ENCODE results near the gene AQP3. TPM values are rescaled to one million over a fixed set of nuclear protein-coding genes. Genes with fewer than 3 reads are reported as not detected.

AQP3 gene
- total and polyA plus RNA-seq, 2 of the 13 experiments (the other 11 are each of a cell fraction or from before 2014, with no cell fraction given): 1.4 to 5.5 TPM

DNA sequence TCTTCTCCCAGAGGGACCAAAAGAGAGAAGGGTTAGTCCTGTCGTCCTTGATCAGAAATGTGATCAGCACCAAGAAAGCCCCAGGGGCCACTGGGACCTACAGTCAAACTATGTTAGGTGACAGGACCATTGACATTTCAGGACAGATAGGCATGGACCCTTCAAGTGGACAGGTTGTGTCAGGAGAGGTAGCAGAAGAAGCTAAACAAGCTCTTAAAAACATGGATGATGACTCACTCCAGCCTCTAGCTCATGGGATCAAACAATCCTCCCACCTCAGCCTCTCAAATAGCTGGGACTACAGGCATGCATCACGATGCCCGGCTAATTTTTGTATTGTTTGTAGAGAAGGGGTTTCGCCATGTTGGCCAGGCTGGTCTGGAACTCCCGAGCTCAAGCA lies 2.3 kb upstream of the AQP3 start:
- FAIRE-seq: no peak
- 47% methylated on average over 5 of the region's 5 CpGs for WGBS (ENCODE audit: low lambda C conversion rate)
- H3K4me2 ChIP-seq (ENCODE audit: low read depth, low read length): no peak overlapping the region
- no peak overlapping the region for H3K27ac ChIP-seq (ENCODE audit: extremely low read length, insufficient read depth, low read length)
- H3K4me1 ChIP-seq (ENCODE audit: insufficient read depth, low read length): peaks cover 64% of the 10 kb centered on the region
- DNase-seq (ENCODE audit: low spot score): no peak
- intact Hi-C loops (cut with micrococcal nuclease; ENCODE audit: unreplicated experiment) (no loop called here), in situ Hi-C loops (cut with HindIII; ENCODE audit: extremely low pct_ligation_motif_present, low pct_unique_long_range_greater_than_20kb) (loop anchor here (5.0 kb wide), 1 partner anchor 42 kb away; no protein-coding TSS in a partner anchor)
- POLR2A ChIA-PET: interaction anchor here (0.6 to 1.2 kb wide), 3 partner anchors 34 to 160 kb away, joined by 3 read pairs; partner anchors contain the start of gene NFX1
- CTCF ChIA-PET (ENCODE audit: low intra/inter-chr PET ratio, low total read pairs): no interaction called here
- no peaks in the 10 kb centered on the region for H3K36me3 ChIP-seq (replicated peaks in 1 of 2; ENCODE audit: control insufficient read depth in 1 of 2, insufficient read depth in 2 of 2, low read length in 2 of 2)
- H4K20me1 ChIP-seq (ENCODE audit: insufficient read depth, low read length): no peaks in the 10 kb centered on the region
- no peak for ATAC-seq
- H3K9ac ChIP-seq (ENCODE audit: insufficient read depth, low read depth, low read length): no peak overlapping the region
- H2AFZ ChIP-seq (ENCODE audit: low read length): no peak overlapping the region
- H3K9me3 ChIP-seq (ENCODE audit: low read length): no peaks in the 10 kb centered on the region
- TF ChIP-seq CENPX (CRISPR knock-in tag; IDR thresholded peaks at IDR 0.05) (no peak), RFX3 (CRISPR knock-in tag; IDR thresholded peaks at IDR 0.05) (no peak), ZSCAN30 (CRISPR knock-in tag; IDR thresholded peaks at IDR 0.05) (no peak)
- TF ChIP-seq, protein P1, sequence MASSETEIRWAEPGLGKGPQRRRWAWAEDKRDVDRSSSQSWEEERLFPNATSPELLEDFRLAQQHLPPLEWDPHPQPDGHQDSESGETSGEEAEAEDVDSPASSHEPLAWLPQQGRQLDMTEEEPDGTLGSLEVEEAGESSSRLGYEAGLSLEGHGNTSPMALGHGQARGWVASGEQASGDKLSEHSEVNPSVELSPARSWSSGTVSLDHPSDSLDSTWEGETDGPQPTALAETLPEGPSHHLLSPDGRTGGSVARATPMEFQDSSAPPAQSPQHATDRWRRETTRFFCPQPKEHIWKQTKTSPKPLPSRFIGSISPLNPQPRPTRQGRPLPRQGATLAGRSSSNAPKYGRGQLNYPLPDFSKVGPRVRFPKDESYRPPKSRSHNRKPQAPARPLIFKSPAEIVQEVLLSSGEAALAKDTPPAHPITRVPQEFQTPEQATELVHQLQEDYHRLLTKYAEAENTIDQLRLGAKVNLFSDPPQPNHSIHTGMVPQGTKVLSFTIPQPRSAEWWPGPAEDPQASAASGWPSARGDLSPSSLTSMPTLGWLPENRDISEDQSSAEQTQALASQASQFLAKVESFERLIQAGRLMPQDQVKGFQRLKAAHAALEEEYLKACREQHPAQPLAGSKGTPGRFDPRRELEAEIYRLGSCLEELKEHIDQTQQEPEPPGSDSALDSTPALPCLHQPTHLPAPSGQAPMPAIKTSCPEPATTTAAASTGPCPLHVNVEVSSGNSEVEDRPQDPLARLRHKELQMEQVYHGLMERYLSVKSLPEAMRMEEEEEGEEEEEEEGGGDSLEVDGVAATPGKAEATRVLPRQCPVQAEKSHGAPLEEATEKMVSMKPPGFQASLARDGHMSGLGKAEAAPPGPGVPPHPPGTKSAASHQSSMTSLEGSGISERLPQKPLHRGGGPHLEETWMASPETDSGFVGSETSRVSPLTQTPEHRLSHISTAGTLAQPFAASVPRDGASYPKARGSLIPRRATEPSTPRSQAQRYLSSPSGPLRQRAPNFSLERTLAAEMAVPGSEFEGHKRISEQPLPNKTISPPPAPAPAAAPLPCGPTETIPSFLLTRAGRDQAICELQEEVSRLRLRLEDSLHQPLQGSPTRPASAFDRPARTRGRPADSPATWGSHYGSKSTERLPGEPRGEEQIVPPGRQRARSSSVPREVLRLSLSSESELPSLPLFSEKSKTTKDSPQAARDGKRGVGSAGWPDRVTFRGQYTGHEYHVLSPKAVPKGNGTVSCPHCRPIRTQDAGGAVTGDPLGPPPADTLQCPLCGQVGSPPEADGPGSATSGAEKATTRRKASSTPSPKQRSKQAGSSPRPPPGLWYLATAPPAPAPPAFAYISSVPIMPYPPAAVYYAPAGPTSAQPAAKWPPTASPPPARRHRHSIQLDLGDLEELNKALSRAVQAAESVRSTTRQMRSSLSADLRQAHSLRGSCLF (CRISPR knock-in tag; IDR thresholded peaks at IDR 0.05; ENCODE audit: borderline replicate concordance): no peak
- H3K4me3 ChIP-seq (replicated peaks in 1 of 3; ENCODE audit: insufficient read depth in 1 of 3, low read depth in 2 of 3, low read length in 3 of 3): no peak overlapping the region
- BruUV-seq (replicated peaks): no TSS peak
- H3K27me3 ChIP-seq (ENCODE audit: control insufficient read depth in 1 of 2, insufficient read depth in 2 of 2, low read length in 2 of 2): peaks cover 7 to 46% of the 10 kb centered on the region in 2 experiments
- no peaks in the 10 kb centered on the region for H3K79me2 ChIP-seq (ENCODE audit: insufficient read depth, low read length)

Measured in HepG2 (cell line).